GM18867 (cell line): ENCODE measurements around the gene NTF4.
"Not testable (repeated sequence)": the region's sequence is repeated elsewhere in the genome, so short reads cannot be mapped to it uniquely, and the experiment has no call there.

Experiments
- ATAC-seq: cut with Tn5 transposase; IDR thresholded peaks from one replicate; pipeline ENCODE4 v1.9.1; 2021; ENCODE audit warnings: mild to moderate bottlenecking, moderate library complexity; ENCODE audit not compliant: unreplicated experiment

Gene NTF4

GRCh38 chr19:49091391-49092038 is 26.9 kb upstream of the NTF4 start:
- no peak for ATAC-seq

- no peak for ATAC-seq
These were observed 21.7 kb upstream of the NTF4 start for GRCh38 chr19:49086296-49086695.

GRCh38 chr19:49085868-49086232 is 21.2 kb upstream of the NTF4 start:
- ATAC-seq: no peak

DNA sequence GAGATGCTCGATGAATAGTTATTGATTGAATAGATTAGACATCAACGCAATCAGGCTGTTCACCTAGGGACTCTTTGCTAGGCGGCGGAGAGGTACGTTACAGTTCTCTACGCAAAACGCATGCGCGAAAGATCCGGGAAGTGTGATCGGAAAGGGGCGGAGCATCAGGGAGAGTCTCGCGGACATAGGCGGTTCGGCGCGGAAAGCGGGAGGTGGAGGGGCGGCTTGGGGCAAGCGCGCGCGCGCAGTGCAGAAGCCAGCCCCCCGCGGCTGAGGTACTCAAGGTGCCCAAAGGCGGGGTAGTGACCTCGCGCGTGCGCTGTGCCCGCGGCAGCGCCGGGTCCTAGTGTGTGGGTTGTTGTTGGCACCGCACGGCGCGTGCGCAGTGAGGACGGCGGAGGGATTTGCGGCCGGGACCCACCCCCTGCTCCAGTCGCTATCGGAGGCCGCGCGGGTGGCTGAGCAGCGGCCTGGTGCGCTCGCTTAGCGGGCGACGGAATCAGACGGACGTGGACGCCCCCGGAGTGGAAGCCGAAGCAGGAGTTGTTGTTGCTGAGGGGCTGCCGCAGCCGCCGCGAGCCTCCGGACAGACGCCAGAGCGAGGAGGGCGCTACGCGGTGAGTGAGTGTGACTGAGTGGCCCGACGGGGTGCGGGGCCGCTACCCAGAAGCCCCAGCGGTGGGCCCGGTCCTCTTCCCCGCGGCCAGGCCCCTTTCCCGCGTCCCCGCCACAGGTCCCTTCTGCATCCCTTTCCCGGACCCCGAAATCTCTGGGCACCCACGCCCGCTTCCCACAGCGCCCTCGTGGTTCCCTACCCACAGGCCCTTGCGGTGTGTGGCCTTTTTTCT is 20.6 kb upstream of the NTF4 start, which contains the start of gene SNRNP70:
Gene SNRNP70, plus strand, starts transcription at position 432 of the 848 bp plus-strand sequence. CDS start 964 bp downstream, outside the sequence.
- peak; percentile 91 for ATAC-seq

- no peak for ATAC-seq
These were observed 19.8 kb upstream of the NTF4 start for GRCh38 chr19:49084206-49085019.

- ATAC-seq: no peak
These were observed 16.7 kb upstream of the NTF4 start for GRCh38 chr19:49081273-49081672.

GRCh38 chr19:49080392-49080791 is 15.8 kb upstream of the NTF4 start:
- no peak for ATAC-seq

- ATAC-seq: not testable (repeated sequence)
These were observed 10.3 kb upstream of the NTF4 start for GRCh38 chr19:49074869-49075268.

- no peak for ATAC-seq
These were observed 9.1 kb upstream of the NTF4 start for GRCh38 chr19:49073514-49074378.

DNA sequence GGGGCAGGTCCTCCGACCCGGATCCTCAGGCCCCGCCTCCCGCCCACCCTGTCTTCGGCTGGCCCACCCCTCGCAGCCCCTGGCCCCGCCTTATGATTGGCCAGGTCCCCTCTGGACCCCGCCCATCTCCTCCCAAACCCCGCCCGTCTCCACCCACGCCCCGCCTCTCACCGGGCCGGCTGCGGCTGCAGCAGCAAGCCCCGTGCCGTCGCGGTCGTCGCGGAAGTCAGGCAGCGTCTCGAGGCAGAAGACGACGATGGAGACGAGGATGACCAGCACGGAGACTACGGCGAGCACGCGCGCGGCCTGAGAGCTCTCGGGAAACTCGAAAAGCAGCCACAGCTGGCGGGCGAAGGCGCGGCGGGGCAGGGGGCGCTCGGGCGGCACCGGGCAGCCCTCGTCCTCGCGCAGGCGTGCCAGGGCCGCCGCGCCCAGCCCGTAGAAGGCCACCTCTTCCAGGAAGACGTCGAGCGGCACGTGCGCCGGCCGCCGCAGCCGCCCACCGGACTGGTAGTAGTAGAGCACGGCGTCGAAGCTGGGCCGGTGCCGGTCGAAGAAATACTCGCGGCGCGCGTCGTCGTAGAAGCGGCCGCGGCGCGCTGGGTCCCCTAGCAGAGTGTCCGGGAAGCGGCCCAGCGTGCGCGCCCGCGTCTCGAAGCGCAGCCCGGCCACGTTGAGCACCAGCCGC is 7.4 kb upstream of the NTF4 start:
- no peak for ATAC-seq

- ATAC-seq: no peak
These were observed 5.8 kb upstream of the NTF4 start for GRCh38 chr19:49070416-49070815.

- no peak for ATAC-seq
These were observed 4.4 kb upstream of the NTF4 start for GRCh38 chr19:49069026-49069425.

- ATAC-seq: no peak
These were observed 2.9 kb upstream of the NTF4 start for GRCh38 chr19:49067554-49067953.

- ATAC-seq: no peak
These were observed 1.4 kb upstream of the NTF4 start for GRCh38 chr19:49065905-49066512.

GRCh38 chr19:49064029-49064629 is 489 bp downstream of the NTF4 start:
- ATAC-seq: no peak

DNA sequence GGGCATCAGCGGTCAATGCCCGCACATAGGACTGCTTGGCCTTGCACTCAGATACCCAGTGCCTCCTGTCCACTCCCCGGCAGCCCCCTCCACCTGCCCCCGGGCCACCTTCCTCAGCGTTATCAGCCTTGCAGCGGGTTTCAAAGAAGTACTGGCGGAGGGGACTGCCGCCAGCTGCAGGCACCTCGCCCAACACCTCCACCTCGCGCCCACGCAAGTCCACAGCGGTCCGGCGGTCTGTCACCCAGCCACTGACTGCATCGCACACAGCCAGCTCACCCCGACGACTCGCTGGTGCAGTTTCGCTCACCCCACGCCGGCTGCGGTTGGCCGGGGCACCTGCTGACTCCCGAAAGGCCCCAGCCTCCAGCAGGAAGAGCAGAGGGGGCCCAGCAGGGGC is 3.2 kb downstream of the NTF4 start:
- ATAC-seq: peak; percentile 68

- no peak for ATAC-seq
These were observed 3.6 kb downstream of the NTF4 start for GRCh38 chr19:49061000-49061399.

- ATAC-seq: no peak
These were observed 5.6 kb downstream of the NTF4 start for GRCh38 chr19:49059053-49059452.

- no peak for ATAC-seq
These were observed 6.1 kb downstream of the NTF4 start for GRCh38 chr19:49058562-49058961.
